Lower lobe of right lung (tissue), 2 donors: ENCODE results near the gene RNF103. TPM values are rescaled to one million over a fixed set of nuclear protein-coding genes. Genes with fewer than 3 reads are reported as not detected.

ENCODE experiments used
- ATAC-seq, 2 donors: fragments of 200-7000 bp; cut with Tn5 transposase; one replicate each; pipeline ENCODE4 v1.9.1; 2020 to 2022; ENCODE audit warnings: mild to moderate bottlenecking in 2 of 2, moderate library complexity in 2 of 2
- DNase-seq: peaks from one replicate; pipeline ENCODE4 v3.0.0-alpha.2; 2020
- H3K27ac ChIP-seq: fragments of 200-600 bp; one replicate; pipeline ENCODE4 v1.8.0; 2022
- H3K27me3 ChIP-seq: fragments of 200-600 bp; one replicate; pipeline ENCODE4 v1.8.0; 2022; ENCODE audit warnings: low read depth
- H3K36me3 ChIP-seq: fragments of 200-600 bp; one replicate; pipeline ENCODE4 v1.8.0; 2022; ENCODE audit warnings: mild to moderate bottlenecking
- H3K4me1 ChIP-seq: fragments of 200-600 bp; one replicate; pipeline ENCODE4 v1.8.0; 2022
- H3K4me3 ChIP-seq: fragments of 200-600 bp; one replicate; pipeline ENCODE4 v1.8.0; 2022; ENCODE audit warnings: mild to moderate bottlenecking
- H3K9me3 ChIP-seq: fragments of 200-600 bp; one replicate; pipeline ENCODE4 v1.8.0; 2022
- CTCF ChIP-seq: fragments of 200-600 bp; IDR thresholded peaks from one replicate; pipeline ENCODE4 v1.8.0; 2022; ENCODE audit warnings: antibody characterized with exemption, mild to moderate bottlenecking
- intact Hi-C: fragments of 100-400 bp; cut with DNase I; formaldehyde crosslinking; loops from one replicate; pipeline ENCODE4 v1.11.0; 2022
- total RNA-seq: library from RNA; stranded (reverse); fragmentation: NEBNext Ultra II Directional; extraction: Animal tissue kit (Norgen Biotek cat#: 25700); gene quantifications from one replicate; pipeline ENCODE4 v1.2.1, GENCODE V29; 2021
- donor health status: DM: no; HTN: yes; CAD: no; lungs with severe emphysema.

RNF103 gene
- total RNA-seq, 1 donor from 2014 or later = 23.3 TPM

- ATAC-seq (peak in 1 of 2 donors; percentile 44), DNase-seq (no peak)
- Histone ChIP-seq H3K27ac (no peak overlapping the region), H3K4me3 (no peak overlapping the region), H3K27me3 (no peaks in the 10 kb centered on the region), H3K36me3 (no peaks in the 10 kb centered on the region), H3K9me3 (no peaks in the 10 kb centered on the region), H3K4me1 (no peaks in the 10 kb centered on the region)
- intact Hi-C loops = no loop called here
- no peak for TF ChIP-seq CTCF
Measured at GRCh38 chr2:86632672-86633071, 9.0 kb upstream of the RNF103 start.

- no peak overlapping the region for H3K27ac ChIP-seq
- DNase-seq (no peak), ATAC-seq (no peak)
- intact Hi-C loops = no loop called here
- no peaks in the 10 kb centered on the region for H3K9me3 ChIP-seq
- H3K36me3 ChIP-seq = no peaks in the 10 kb centered on the region
- no peaks in the 10 kb centered on the region for H3K27me3 ChIP-seq
- no peaks in the 10 kb centered on the region for H3K4me1 ChIP-seq
- TF ChIP-seq CTCF = no peak
- H3K4me3 ChIP-seq = no peak overlapping the region
Measured at GRCh38 chr2:86631846-86632485, 8.3 kb upstream of the RNF103 start.

- Histone ChIP-seq H3K4me1 (no peaks in the 10 kb centered on the region), H3K27ac (no peak overlapping the region), H3K27me3 (no peaks in the 10 kb centered on the region), H3K4me3 (no peak overlapping the region), H3K36me3 (no peaks in the 10 kb centered on the region), H3K9me3 (no peaks in the 10 kb centered on the region)
- ATAC-seq = no peak
- intact Hi-C loops = no loop called here
- no peak for TF ChIP-seq CTCF
- peak; percentile 53 for DNase-seq
Measured at GRCh38 chr2:86628091-86628522, 4.4 kb upstream of the RNF103 start.

GRCh38 chr2:86627550-86627949 is 3.9 kb upstream of the RNF103 start:
- no peak for ATAC-seq
- DNase-seq = no peak
- intact Hi-C loops = no loop called here
- Histone ChIP-seq H3K27me3 (no peaks in the 10 kb centered on the region), H3K36me3 (no peaks in the 10 kb centered on the region), H3K27ac (no peak overlapping the region), H3K9me3 (no peaks in the 10 kb centered on the region), H3K4me3 (no peak overlapping the region), H3K4me1 (no peaks in the 10 kb centered on the region)
- TF ChIP-seq CTCF = no peak

- DNase-seq = no peak
- Histone ChIP-seq H3K4me3 (no peak overlapping the region), H3K9me3 (no peaks in the 10 kb centered on the region), H3K4me1 (peaks cover 14% of the 10 kb centered on the region), H3K36me3 (peaks cover 3% of the 10 kb centered on the region), H3K27me3 (no peaks in the 10 kb centered on the region), H3K27ac (no peak overlapping the region)
- no peak for ATAC-seq
- intact Hi-C loops = no loop called here
- no peak for TF ChIP-seq CTCF
Measured at GRCh38 chr2:86625096-86625495, 1.4 kb upstream of the RNF103 start.

GRCh38 chr2:86624267-86624547 is 542 bp upstream of the RNF103 start:
- H3K9me3 ChIP-seq = no peaks in the 10 kb centered on the region
- no peak for DNase-seq
- no peak for TF ChIP-seq CTCF
- H3K36me3 ChIP-seq = peaks cover 12% of the 10 kb centered on the region
- H3K4me1 ChIP-seq = peaks cover 17% of the 10 kb centered on the region
- intact Hi-C loops = no loop called here
- peak overlapping the region; percentile 71 for H3K4me3 ChIP-seq
- peak overlapping the region; percentile 98 for H3K27ac ChIP-seq
- ATAC-seq = no peak
- no peaks in the 10 kb centered on the region for H3K27me3 ChIP-seq
